A673 (cell line): ENCODE results near the gene GRN.
A peak's percentile ranks its signal among the peaks of the same experiment; 100 is the strongest.

Source experiments
- EZH2 ChIP-seq: fragments of 200-600 bp; sonication (generic); IDR thresholded peaks from 2 replicates; pipeline ENCODE4 v1.6.1; 2017; ENCODE audit warnings: borderline replicate concordance, low read depth, mild to moderate bottlenecking, mixed read lengths, antibody characterized with exemption, low read length; ENCODE audit not compliant: poor library complexity, severe bottlenecking
- TF ChIP-seq, protein P1 (sequence below): fragments of 300-800, 200-600 bp; sonication (generic); conservative IDR thresholded peaks from 2 replicates; pipeline ENCODE4 v1.5.1; 2017; ENCODE audit warnings: low read depth, mild to moderate bottlenecking, antibody characterized with exemption, low read length, moderate library complexity, mixed read lengths

DNA sequence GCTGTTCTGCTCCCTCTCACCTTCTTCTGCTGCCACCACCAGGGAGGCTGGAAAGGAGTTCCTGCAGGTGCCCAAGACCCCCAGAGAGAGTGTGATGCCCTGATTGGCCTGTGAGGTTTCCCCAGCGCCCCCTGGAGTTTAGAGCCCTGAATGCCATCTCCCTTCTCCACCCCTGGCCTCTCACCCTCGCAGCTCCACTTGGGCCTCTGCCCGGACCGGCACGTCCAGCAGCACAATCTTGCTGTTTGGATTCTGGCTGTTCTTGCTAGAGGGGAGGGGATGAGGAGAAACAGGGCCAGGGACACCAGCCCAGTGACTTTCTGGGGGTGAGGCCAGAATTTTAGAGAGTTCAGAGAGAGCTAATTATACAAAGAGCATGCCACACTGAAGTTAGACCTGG, 31.0 kb downstream of the GRN start:
- TF ChIP-seq, protein P1, sequence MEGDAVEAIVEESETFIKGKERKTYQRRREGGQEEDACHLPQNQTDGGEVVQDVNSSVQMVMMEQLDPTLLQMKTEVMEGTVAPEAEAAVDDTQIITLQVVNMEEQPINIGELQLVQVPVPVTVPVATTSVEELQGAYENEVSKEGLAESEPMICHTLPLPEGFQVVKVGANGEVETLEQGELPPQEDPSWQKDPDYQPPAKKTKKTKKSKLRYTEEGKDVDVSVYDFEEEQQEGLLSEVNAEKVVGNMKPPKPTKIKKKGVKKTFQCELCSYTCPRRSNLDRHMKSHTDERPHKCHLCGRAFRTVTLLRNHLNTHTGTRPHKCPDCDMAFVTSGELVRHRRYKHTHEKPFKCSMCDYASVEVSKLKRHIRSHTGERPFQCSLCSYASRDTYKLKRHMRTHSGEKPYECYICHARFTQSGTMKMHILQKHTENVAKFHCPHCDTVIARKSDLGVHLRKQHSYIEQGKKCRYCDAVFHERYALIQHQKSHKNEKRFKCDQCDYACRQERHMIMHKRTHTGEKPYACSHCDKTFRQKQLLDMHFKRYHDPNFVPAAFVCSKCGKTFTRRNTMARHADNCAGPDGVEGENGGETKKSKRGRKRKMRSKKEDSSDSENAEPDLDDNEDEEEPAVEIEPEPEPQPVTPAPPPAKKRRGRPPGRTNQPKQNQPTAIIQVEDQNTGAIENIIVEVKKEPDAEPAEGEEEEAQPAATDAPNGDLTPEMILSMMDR, result peak; percentile 57
- no peak for TF ChIP-seq EZH2
